Measurements from ENCODE around the gene ZNF660.
"Not testable (repeated sequence)": the region's sequence is repeated elsewhere in the genome, so short reads cannot be mapped to it uniquely, and the experiment has no call there.

Gene ZNF660

GRCh38 chr3:44584646-44585501 lies at the start of gene ZNF660:
Gene ZNF660 (plus strand): TSS chr3:44584964. CDS start chr3:44594194, 9,230 bp downstream.
- DNase-seq (ENCODE audit: low read depth) = no peak

GRCh38 chr3:44535364-44535763 lies 49.4 kb upstream of the ZNF660 start:
- no peak for DNase-seq (ENCODE audit: low read depth)

GRCh38 chr3:44544811-44545210 lies 40.0 kb upstream of the ZNF660 start:
- DNase-seq (ENCODE audit: low read depth) = not testable (repeated sequence)

GRCh38 chr3:44554626-44555592 lies 29.9 kb upstream of the ZNF660 start, which contains the start of gene ZKSCAN7:
Gene ZKSCAN7 (plus strand): TSS chr3:44555193. CDS start chr3:44557048, 1,855 bp downstream.
- DNase-seq (ENCODE audit: low read depth) = no peak

GRCh38 chr3:44555723-44556122 lies 29.0 kb upstream of the ZNF660 start:
- no peak for DNase-seq (ENCODE audit: low read depth)

- no peak for DNase-seq (ENCODE audit: low read depth)
These were observed 27.7 kb upstream of the ZNF660 start for GRCh38 chr3:44557074-44557473.

GRCh38 chr3:44561076-44561475 lies 23.7 kb upstream of the ZNF660 start:
- no peak for DNase-seq (ENCODE audit: low read depth)

- DNase-seq (ENCODE audit: low read depth) = no peak
These were observed 22.6 kb upstream of the ZNF660 start for GRCh38 chr3:44562147-44562546.

GRCh38 chr3:44568561-44568960 lies 16.2 kb upstream of the ZNF660 start:
- no peak for DNase-seq (ENCODE audit: low read depth)

GRCh38 chr3:44571024-44571423 lies 13.7 kb upstream of the ZNF660 start:
- no peak for DNase-seq (ENCODE audit: low read depth)

GRCh38 chr3:44576613-44577012 lies 8.2 kb upstream of the ZNF660 start:
- no peak for DNase-seq (ENCODE audit: low read depth)

- not testable (repeated sequence) for DNase-seq (ENCODE audit: low read depth)
These were observed 7.3 kb upstream of the ZNF660 start for GRCh38 chr3:44577354-44577952.

- DNase-seq (ENCODE audit: low read depth) = not testable (repeated sequence)
These were observed 6.4 kb upstream of the ZNF660 start for GRCh38 chr3:44578316-44578715.

GRCh38 chr3:44578924-44579515 lies 5.7 kb upstream of the ZNF660 start:
- not testable (repeated sequence) for DNase-seq (ENCODE audit: low read depth)

GRCh38 chr3:44579749-44580148 lies 5.0 kb upstream of the ZNF660 start:
- DNase-seq (ENCODE audit: low read depth) = not testable (repeated sequence)

- not testable (repeated sequence) for DNase-seq (ENCODE audit: low read depth)
These were observed 3.8 kb upstream of the ZNF660 start for GRCh38 chr3:44580971-44581370.

GRCh38 chr3:44596621-44597020 lies 11.9 kb downstream of the ZNF660 start:
- DNase-seq (ENCODE audit: low read depth) = no peak

- no peak for DNase-seq (ENCODE audit: low read depth)
These were observed 17.0 kb downstream of the ZNF660 start for GRCh38 chr3:44601749-44602148.

- DNase-seq (ENCODE audit: low read depth) = no peak
These were observed 27.9 kb downstream of the ZNF660 start for GRCh38 chr3:44612678-44613077.

- DNase-seq (ENCODE audit: low read depth) = peak; percentile 78
These were observed 40.2 kb downstream of the ZNF660 start, which contains the start of gene ZNF197 for GRCh38 chr3:44624749-44625480. Gene ZNF197 (plus strand): TSS chr3:44625036. CDS start chr3:44629155, 4,119 bp downstream.

GRCh38 chr3:44628716-44629115 lies 44.0 kb downstream of the ZNF660 start:
- DNase-seq (ENCODE audit: low read depth) = no peak

All from HS-5 (cell line).